Right lobe of liver (tissue), 6 donors: ENCODE results near the gene SMIM44. TPM values are rescaled to one million over a fixed set of nuclear protein-coding genes. Genes with fewer than 3 reads are reported as not detected.
A peak's percentile ranks its signal among the peaks of the same experiment; 100 is the strongest.
"Not testable (repeated sequence)": the region's sequence is repeated elsewhere in the genome, so short reads cannot be mapped to it uniquely, and the experiment has no call there.

ENCODE experiments used
- ATAC-seq, 4 donors: fragments of 200-7000 bp; cut with Tn5 transposase; one replicate each; pipeline ENCODE4 v1.9.1; 2020; ENCODE audit warnings: mild to moderate bottlenecking in 4 of 4, moderate library complexity in 4 of 4
- DNase-seq, 3 donors: peaks; one replicate each; pipeline ENCODE4 v3.0.0-alpha.2; 2020
- H3K27ac ChIP-seq, 3 donors: fragments of 200-600 bp; one replicate each; pipeline ENCODE4 v1.8.0; 2022
- H3K27me3 ChIP-seq, 2 donors: fragments of 200-600 bp; one replicate each; pipeline ENCODE4 v1.8.0; 2022
- H3K36me3 ChIP-seq, 4 donors: fragments of 200-600 bp; sonication (generic) in 1 of 4; one replicate each; pipeline versions ENCODE4 v1.5.1 to v1.8.0; 2017 to 2022; ENCODE audit warnings: control low read depth in 1 of 4
- H3K4me1 ChIP-seq, 4 donors: fragments of 200-600 bp; sonication (generic) in 1 of 4; one replicate each; pipeline versions ENCODE4 v1.5.1 to v1.8.0; 2017 to 2022; ENCODE audit warnings: control low read depth in 1 of 4
- H3K4me3 ChIP-seq, 3 donors: fragments of 200-600 bp; one replicate each; pipeline ENCODE4 v1.8.0; 2022
- H3K9me3 ChIP-seq, 4 donors: fragments of 200-600 bp; sonication (generic) in 1 of 4; one replicate each; pipeline versions ENCODE4 v1.5.1 to v1.8.0; 2017 to 2022; ENCODE audit warnings: control low read depth in 1 of 4
- POLR2A ChIP-seq: fragments of 450-650 bp; IDR thresholded peaks from one replicate; pipeline ENCODE4 v1.6.1; 2017; ENCODE audit warnings: antibody characterized with exemption, mild to moderate bottlenecking
- WGBS: methylation state at CpG from one replicate; pipeline ENCODE4 v1.1.6; 2018; ENCODE audit warnings: low coverage, low lambda C conversion rate; ENCODE audit not compliant: insufficient coverage; ENCODE audit errors: missing lambda C conversion rate; 5-methylcytosine and 5-hydroxymethylcytosine counted together
- intact Hi-C, 2 donors: fragments of 100-400 bp; cut with DNase I; formaldehyde crosslinking; loops; one replicate each; pipeline versions ENCODE4 v1.11.2 to v1.14.1; 2022
- total RNA-seq, 6 experiments: library from RNA; depleted of rRNA in 2 of 6; stranded (reverse); fragments of >200 nt in 2 of 6; fragmentation: NEBNext Ultra II Directional in 3 of 6; extraction: Animal tissue kit (Norgen Biotek cat#: 25700) in 3 of 6; gene quantifications; one replicate each; pipeline versions ENCODE4 v1.1.0 to v1.2.4, GENCODE V29; 2016 to 2023
- TF ChIP-seq, protein P1 (sequence below), 4 donors: fragments of 200-600 bp in 3 of 4; fragments of 450-650 bp in 1 of 4; IDR thresholded peaks; one replicate each; pipeline versions ENCODE4 v1.5.1 to v1.8.0; 2016 to 2022; ENCODE audit warnings: antibody characterized with exemption in 4 of 4, mild to moderate bottlenecking in 2 of 4
- donor health status: DM: no; HTN: yes; CAD: no.
- donor health status: DM: no; HTN: no; CAD: no.
- donor health status: DM: no; HTN: no; CAD: no.
- donor health status: DM: no; HTN: yes; CAD: no.
- donor health status: DM: no; HTN: yes; CAD: no.

Gene SMIM44
- total RNA-seq, 6 experiments from 2014 or later, result not detected

- DNase-seq (no peak), ATAC-seq (peak; percentile 1 to 69 (median 41))
- peaks cover 0 to 16% (median 6%) of the 10 kb centered on the region in 4 donors for H3K4me1 ChIP-seq
- no peak for TF ChIP-seq POLR2A
- TF ChIP-seq, protein P1, sequence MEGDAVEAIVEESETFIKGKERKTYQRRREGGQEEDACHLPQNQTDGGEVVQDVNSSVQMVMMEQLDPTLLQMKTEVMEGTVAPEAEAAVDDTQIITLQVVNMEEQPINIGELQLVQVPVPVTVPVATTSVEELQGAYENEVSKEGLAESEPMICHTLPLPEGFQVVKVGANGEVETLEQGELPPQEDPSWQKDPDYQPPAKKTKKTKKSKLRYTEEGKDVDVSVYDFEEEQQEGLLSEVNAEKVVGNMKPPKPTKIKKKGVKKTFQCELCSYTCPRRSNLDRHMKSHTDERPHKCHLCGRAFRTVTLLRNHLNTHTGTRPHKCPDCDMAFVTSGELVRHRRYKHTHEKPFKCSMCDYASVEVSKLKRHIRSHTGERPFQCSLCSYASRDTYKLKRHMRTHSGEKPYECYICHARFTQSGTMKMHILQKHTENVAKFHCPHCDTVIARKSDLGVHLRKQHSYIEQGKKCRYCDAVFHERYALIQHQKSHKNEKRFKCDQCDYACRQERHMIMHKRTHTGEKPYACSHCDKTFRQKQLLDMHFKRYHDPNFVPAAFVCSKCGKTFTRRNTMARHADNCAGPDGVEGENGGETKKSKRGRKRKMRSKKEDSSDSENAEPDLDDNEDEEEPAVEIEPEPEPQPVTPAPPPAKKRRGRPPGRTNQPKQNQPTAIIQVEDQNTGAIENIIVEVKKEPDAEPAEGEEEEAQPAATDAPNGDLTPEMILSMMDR (IDR thresholded peaks at IDR 0.05), result no peak
- WGBS, result 16% methylated on average over 10 of the region's 12 CpGs
- no peaks in the 10 kb centered on the region for H3K27me3 ChIP-seq
- H3K9me3 ChIP-seq, result no peaks in the 10 kb centered on the region
- intact Hi-C loops, result no loop called here
- peaks cover 4 to 91% (median 48%) of the 10 kb centered on the region in 4 donors for H3K36me3 ChIP-seq
- H3K4me3 ChIP-seq, result no peak overlapping the region
- H3K27ac ChIP-seq, result peak overlapping the region; percentile 14 to 47 (median 41)
These were observed 32.3 kb downstream of the SMIM44 start for GRCh38 chr19:3450796-3451411.

DNA sequence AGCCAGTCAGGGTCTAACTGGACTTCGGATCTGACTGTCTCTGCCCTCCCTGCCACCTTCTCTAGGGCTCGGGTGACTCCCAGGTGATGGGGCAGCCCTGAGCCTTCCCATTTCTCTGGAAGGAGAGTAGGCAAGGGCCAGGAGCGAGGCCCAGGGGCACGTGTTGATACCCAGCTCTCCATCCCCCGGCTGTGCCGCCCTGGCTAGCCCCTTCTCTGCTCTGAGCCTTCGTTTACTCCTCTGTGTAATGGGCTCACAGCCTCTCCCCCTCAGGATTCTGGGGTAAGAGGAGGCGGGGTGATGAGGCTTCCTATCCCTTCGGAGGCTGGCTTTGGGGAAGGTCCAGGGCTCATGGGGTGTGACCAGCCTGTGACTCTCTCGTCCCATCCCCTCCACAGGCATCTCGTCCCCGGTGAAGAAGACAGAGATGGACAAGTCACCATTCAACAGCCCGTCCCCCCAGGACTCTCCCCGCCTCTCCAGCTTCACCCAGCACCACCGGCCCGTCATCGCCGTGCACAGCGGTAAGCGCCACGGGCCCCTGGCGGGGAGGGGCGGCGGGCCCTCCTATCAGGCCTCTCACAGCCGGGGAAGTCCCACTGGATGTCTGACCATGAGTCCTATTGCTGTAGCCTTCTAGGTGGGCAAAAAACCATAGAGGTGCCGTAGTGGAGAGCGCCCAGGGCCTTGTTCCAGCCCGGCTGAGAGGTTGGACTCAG lies 34.5 kb downstream of the SMIM44 start:
- Histone ChIP-seq H3K36me3 (peaks cover 6 to 91% (median 50%) of the 10 kb centered on the region in 4 donors), H3K27ac (no peak overlapping the region), H3K9me3 (no peaks in the 10 kb centered on the region), H3K4me1 (peaks cover 0 to 22% (median 6%) of the 10 kb centered on the region in 4 donors), H3K27me3 (no peaks in the 10 kb centered on the region), H3K4me3 (no peak overlapping the region)
- intact Hi-C loops, result no loop called here
- no peak for DNase-seq
- no peak for ATAC-seq
- WGBS, result 100% methylated on average over 2 of the region's 28 CpGs
- no peak for TF ChIP-seq POLR2A
- TF ChIP-seq, protein P1 (IDR thresholded peaks at IDR 0.05), result no peak

DNA sequence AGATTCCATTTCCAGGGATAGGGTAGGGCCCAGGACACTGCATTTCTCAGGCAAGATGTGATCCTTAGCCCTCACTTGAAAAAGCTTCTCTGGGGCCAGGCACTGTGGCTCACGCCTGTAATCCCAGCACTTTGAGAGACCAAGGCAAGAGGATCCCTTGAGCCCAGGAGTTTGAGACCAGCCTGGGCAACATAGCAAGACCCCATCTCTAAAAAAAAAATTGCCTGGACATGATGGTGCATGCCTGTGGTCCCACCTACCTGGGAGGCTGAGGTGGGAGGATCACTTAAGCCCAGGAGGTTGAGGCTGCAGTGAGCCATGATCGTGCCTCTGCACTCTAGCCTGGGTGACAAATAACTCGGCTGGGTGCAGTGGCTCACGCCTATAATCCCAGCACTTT lies 36.6 kb downstream of the SMIM44 start:
- 100% methylated on average over 1 of the region's 4 CpGs for WGBS
- Histone ChIP-seq H3K4me1 (peaks cover 0 to 21% (median 6%) of the 10 kb centered on the region in 4 donors), H3K36me3 (peaks cover 6 to 84% (median 46%) of the 10 kb centered on the region in 4 donors)
- H3K9me3 ChIP-seq, ATAC-seq, H3K4me3 ChIP-seq, DNase-seq, intact Hi-C loops, H3K27ac ChIP-seq, H3K27me3 ChIP-seq: not testable (repeated sequence)

DNA sequence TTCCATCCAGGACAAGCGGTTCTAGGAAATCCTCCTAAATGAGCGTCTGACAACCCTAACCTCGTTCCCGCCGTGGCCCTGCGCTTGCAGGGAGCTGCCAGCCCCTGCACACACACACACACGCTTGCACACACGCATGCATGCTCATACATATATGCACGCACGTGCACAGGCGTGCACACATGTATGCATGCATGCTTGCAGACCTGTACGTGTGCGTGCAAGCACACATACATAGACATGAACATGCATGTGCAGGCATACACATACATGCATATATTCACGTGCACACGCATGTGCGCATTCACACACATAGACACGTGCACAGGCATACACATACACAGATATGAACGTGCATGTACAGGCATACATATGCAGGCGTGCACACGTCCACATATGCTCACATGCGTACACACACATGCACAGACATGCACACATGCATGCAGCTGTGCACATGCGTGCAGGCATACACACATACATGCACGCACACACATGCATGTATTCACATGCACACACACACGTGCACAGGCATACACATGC lies 38.5 kb downstream of the SMIM44 start:
- intact Hi-C loops, result no loop called here
- 87% methylated on average over 9 of the region's 24 CpGs for WGBS
- H3K36me3 ChIP-seq, result peaks cover 6 to 80% (median 43%) of the 10 kb centered on the region in 4 donors

More for the DNA sequence above, 38.5 kb downstream of the SMIM44 start:
- Histone ChIP-seq H3K9me3 (no peaks in the 10 kb centered on the region), H3K27ac (no peak overlapping the region), H3K4me1 (peaks cover 0 to 6% (median 0%) of the 10 kb centered on the region in 4 donors), H3K4me3 (no peak overlapping the region), H3K27me3 (no peaks in the 10 kb centered on the region)
- no peak for ATAC-seq
- no peak for DNase-seq
- no peak for TF ChIP-seq POLR2A
- TF ChIP-seq, protein P1 (IDR thresholded peaks at IDR 0.05), result no peak
